Motor neuron (in vitro differentiated cells): ENCODE data around the gene MLLT6. TPM values are rescaled to one million over a fixed set of nuclear protein-coding genes. Genes with fewer than 3 reads are reported as not detected.
A peak's percentile ranks its signal among the peaks of the same experiment; 100 is the strongest.

ENCODE experiments used
- ATAC-seq, 8 experiments: fragments of 200-7000 bp; cut with Tn5 transposase; replicated peaks in 6 of 8; 2 replicates each; pipeline ENCODE4 v1.8.0; 2021; ENCODE audit warnings: mild to moderate bottlenecking in 8 of 8, moderate library complexity in 8 of 8
- H3K27ac ChIP-seq, 2 donors: fragments of 250-450 bp; sonication (Bioruptor Pico); 2 replicates each; pipeline ENCODE4 v1.9.0; 2021; ENCODE audit warnings: antibody characterized with exemption in 2 of 2, mild to moderate bottlenecking in 2 of 2, moderate library complexity in 1 of 2
- H3K4me1 ChIP-seq, 2 donors: fragments of 250-450 bp; sonication (Bioruptor Pico); replicated peaks in 1 of 2; 2 replicates each; pipeline ENCODE4 v1.6.1; 2021; ENCODE audit warnings: antibody characterized with exemption in 2 of 2, mild to moderate bottlenecking in 2 of 2, moderate library complexity in 1 of 2
- H3K4me3 ChIP-seq, 5 donors: fragments of 250-450 bp; sonication (Bioruptor Pico); 2 replicates each; pipeline ENCODE4 v1.9.0; 2021; ENCODE audit warnings: antibody characterized with exemption in 5 of 5, mild to moderate bottlenecking in 5 of 5, moderate library complexity in 4 of 5
- WGBS, 10 experiments: fragments of 450-650 bp; shearing (Covaris generic); methylation state at CpG; one replicate each; pipeline ENCODE4 v1.0.0; 2022; 5-methylcytosine and 5-hydroxymethylcytosine counted together
- in situ Hi-C, 9 experiments: fragments of 400-800 bp; cut with MboI; loops; one replicate each; pipeline ENCODE4 v1.15.0; 2021; ENCODE audit warnings: low sequenced_read_pairs in 9 of 9, low pct_unique_long_range_greater_than_20kb in 2 of 9; ENCODE audit not compliant: unreplicated experiment in 9 of 9
- total RNA-seq, 8 experiments: library from RNA; unstranded; fragments of 300-600 nt; gene quantifications; 2 replicates each; pipeline versions ENCODE4 v1.2.3 to v1.2.4, GENCODE V29; 2022

The MLLT6 gene
- total RNA-seq, 8 experiments from 2014 or later = 14.8 to 126 (median 22.9) TPM

DNA sequence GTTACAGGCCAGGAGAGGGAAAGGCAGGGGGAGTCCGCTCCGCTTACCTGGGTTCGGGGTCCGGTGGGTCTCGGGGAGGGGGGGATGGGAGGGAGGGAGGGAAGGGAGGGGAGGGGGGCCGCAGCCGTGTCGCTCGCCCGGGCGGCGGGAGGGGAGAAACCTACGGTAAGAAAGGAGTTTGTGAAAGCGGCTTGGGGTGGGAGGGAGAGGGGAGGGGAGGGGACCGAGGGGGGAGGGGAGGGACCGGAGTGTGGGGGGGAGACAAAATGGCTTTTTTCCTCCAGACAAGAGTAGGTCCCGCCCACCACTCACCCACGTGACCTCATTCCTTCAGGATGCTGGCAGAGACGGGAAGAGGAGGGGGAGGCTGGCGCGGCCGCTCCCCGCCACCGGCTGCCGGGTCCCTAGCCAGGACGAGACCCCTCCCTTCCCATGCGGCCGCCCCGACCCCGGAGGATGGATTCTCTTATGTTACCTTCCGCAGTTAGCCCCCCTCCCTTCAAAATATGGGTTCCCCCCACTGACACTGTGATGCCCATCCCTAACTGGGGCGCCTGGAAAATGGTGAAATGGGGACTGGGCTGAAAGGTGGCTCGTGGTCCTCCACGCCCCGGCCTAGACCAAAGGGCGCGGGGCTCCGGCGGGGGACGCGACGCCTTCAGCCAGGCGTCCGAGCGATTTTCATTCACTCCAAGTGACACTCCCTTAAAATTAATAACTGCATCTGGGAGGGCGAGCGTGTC, 43.2 kb downstream of the MLLT6 start, which contains the start of gene PCGF2:
PCGF2 (minus strand) TSS at position 188 of the 743 bp plus-strand sequence. CDS start 7,934 bp downstream, outside the sequence.
- Histone ChIP-seq H3K4me3 (peak within 1 kb of the TSS; percentile 75 to 98 (median 85)), H3K27ac (peak within 1 kb of the TSS; percentile 93 to 95), H3K4me1 (peaks cover 17 to 21% of the 10 kb centered on the region in 2 donors)
- ATAC-seq = peak in 7 of 8 experiments; percentile 0 to 31 (median 12)
- no CpG with 5 or more reads among the region's 47 CpGs for WGBS, 10 experiments
- in situ Hi-C loops = no loop called here

DNA sequence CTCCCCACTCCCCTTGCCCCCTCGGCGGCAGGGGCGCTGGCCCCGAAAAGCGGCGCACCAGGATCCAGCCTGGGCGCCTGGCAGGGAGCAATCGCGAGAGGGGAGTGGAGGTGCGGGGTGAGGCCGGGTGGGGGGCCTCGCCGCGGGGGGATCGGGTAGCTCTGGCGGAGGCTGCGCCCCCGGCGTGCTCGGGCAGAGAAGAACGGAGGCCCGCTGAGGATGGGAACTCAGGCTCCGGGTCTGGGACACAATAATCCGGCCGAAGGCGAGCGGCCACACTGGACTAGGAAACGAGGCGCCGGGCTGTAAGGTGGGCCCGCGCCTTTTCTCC, 43.8 kb downstream of the MLLT6 start:
- peak overlapping the region; percentile 87 to 93 for H3K27ac ChIP-seq
- peak overlapping the region; percentile 75 to 98 (median 85) for H3K4me3 ChIP-seq
- WGBS, 10 experiments = no CpG with 5 or more reads among the region's 32 CpGs
- in situ Hi-C loops = no loop called here
- ATAC-seq = no peak
- H3K4me1 ChIP-seq = peaks cover 19 to 20% of the 10 kb centered on the region in 2 donors

DNA sequence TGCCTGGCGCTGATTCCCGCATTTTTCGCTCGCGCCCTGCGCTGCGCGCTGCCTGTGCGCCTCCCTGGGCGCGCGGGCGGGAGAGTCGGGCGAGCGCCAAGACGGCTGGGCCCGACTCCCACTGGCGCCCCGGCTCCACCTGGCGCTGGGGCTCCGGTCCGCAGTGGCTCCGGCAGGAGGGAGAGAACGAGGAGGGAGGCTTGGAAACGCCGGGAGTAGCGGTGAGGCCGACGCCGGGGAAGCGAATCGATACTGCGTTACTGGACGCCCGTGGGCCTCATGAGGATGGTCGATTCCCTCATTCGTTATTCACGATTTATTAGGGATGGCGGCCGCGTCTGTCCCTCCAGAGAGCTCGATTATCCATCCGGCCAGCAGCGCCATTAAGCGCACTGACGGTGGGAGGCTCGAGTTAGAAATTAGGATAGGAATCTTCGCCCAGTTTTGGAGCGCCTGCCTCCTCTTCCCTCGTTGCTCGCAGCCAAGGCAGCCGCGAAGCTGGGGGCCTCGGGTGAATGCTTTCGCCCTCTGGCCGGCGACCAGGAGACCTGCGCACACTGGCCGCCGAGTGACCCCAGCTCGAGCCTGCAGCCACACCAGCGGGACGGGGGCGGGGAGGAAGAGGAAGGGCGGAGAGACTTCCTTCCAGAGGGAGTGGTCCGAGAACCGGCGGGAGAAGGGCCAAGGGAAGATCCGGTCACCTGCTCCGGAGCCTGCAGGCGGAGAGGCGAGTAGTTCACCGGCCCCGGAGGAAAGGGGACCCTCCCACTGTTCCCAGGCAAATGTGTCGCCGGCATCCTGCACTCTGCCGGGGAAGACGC, 44.4 kb downstream of the MLLT6 start:
- ATAC-seq = peak; percentile 1 to 12 (median 3)
- Histone ChIP-seq H3K27ac (peak overlapping the region; percentile 87 to 93), H3K4me3 (peak overlapping the region; percentile 75 to 98 (median 85)), H3K4me1 (peaks cover 16 to 17% of the 10 kb centered on the region in 2 donors)
- in situ Hi-C loops = no loop called here
- WGBS, 10 experiments = 0 to 2% (median 0%) methylated on average over 1 to 38 of the region's 79 CpGs; no CpG with 5 or more reads in 4 of the 10 experiments

DNA sequence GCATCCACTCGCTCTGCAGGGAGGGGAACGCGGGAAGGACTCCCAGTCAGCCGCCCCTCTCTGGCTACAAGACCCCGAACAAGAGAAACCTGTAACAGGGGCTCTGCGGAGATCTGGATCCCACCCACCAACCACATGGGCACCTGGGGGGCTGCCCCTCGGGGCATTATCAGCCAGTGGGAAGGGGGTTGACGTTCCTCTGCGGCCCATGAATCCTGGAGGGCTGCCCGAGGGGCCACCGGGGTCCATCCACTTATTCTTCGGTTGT, 44.9 kb downstream of the MLLT6 start:
- WGBS, 10 experiments = 0 to 5% methylated on average over 1 to 4 of the region's 12 CpGs; no CpG with 5 or more reads in 8 of the 10 experiments
- in situ Hi-C loops = no loop called here
- no peak for ATAC-seq
- peak overlapping the region; percentile 75 to 98 (median 85) for H3K4me3 ChIP-seq
- peaks cover 16 to 17% of the 10 kb centered on the region in 2 donors for H3K4me1 ChIP-seq
- H3K27ac ChIP-seq = peak overlapping the region; percentile 87 to 93

DNA sequence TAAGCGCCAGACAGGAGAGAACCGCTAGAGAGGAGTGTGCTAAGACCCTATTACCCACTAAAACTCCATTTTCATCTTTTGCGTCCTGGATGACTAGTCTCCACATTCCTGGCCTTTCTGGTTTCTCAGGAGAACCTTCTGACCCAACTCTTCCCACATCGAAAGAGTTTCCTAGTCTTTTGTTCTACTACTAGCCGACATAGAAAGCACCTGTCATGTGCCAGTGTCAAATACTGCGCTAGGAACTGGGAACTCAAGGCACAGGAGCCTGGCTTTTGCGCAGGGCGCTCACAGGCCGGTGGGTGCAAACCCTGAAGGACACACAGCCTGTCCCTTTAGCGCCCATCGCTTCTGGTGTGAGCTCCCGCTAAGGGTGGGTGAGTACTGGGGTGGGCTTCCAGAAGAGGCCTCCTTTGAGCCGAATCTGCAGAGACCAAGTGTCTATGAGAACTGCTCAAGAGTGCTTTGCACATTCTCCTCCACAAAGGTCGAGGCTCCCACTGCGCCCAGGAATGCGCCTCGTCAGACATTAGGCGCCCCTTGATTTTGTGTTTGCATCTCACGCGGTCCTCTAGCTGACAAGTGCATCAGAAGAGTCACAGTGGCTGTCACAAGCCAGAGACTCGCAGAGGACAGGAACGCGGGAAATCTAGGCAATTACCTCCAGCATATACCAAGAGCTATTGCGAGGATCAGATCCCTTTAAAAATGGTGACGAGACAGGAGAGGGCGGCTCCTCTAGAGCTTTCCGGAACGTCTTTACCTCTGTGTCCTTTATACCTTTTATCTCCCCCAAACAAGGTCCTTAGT, 45.4 kb downstream of the MLLT6 start:
- peaks cover 12 to 14% of the 10 kb centered on the region in 2 donors for H3K4me1 ChIP-seq
- no peak for ATAC-seq
- peak overlapping the region; percentile 75 to 98 (median 85) for H3K4me3 ChIP-seq
- H3K27ac ChIP-seq = peak overlapping the region; percentile 87 to 93
- WGBS, 10 experiments = 0 to 54% (median 8%) methylated on average over 2 to 12 of the region's 28 CpGs; no CpG with 5 or more reads in 1 of the 10 experiments
- in situ Hi-C loops = no loop called here

DNA sequence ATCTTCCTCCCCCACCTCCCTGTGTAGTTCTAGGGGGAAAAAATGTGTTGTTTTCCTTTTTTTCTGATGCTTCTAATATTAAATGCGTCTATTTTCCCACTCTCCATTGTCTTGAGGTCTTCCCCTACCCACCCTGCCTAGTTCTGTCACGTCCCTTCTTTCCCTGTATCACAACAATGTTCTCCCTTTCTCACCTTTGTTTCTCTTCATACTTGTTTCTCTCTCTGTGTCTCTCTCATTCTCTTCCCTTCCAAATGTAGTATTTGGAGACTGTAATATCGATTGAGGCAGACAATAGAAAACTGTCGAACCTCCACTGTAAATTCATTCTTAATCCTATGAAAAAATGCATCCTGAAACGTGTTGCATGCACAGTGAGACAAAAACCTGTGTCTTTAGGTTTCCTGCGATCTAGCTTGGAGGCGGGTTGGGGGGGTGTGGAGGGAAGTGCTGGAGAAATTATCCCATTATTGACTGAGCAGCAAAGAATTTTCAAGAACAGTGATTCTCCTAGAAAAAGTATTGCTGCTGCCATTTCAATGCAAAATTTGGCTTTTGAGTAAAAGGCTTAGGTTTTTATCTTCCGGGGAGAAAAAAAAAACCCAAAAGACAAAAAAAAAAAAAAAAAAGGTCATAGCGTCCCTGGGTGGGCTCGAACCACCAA, 46.2 kb downstream of the MLLT6 start:
- ATAC-seq = no peak
- in situ Hi-C loops = no loop called here
- peak overlapping the region; percentile 87 to 93 for H3K27ac ChIP-seq
- H3K4me3 ChIP-seq = peak overlapping the region; percentile 75 to 98 (median 85)
- WGBS, 10 experiments = 0 to 10% (median 2%) methylated on average over 4 to 10 of the region's 10 CpGs
- H3K4me1 ChIP-seq = peaks cover 5 to 7% of the 10 kb centered on the region in 2 donors

DNA sequence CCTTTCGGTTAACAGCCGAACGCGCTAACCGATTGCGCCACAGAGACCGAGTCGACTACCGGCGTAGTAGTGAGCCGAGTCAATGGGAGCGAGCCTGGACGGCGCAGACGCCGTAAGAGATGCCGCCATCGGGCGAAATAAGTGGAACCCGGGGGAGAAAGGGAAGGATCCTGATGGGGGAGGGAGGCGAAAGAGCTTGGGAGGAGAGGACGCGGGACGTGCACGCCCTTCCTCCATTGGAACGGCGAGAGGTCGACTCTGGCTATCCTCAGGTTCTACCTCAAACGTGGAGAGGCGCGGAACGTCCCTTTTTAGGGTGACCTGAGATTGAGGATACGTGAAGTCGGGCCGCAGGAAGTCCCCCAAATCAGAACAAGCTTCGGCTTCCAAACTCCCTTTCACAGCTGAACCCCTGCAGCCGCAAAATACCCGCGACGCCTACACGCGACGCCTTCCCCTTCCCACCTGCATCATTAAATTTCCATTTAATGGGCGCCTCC, 46.8 kb downstream of the MLLT6 start:
- Histone ChIP-seq H3K4me1 (peaks cover 5% of the 10 kb centered on the region in 2 donors), H3K4me3 (peak overlapping the region; percentile 75 to 98 (median 85)), H3K27ac (peak overlapping the region; percentile 57 to 81)
- in situ Hi-C loops = no loop called here
- 0 to 2% (median 1%) methylated on average over 2 to 33 of the region's 44 CpGs; no CpG with 5 or more reads in 1 of the 10 experiments for WGBS, 10 experiments
- peak; percentile 4 to 38 (median 14) for ATAC-seq

DNA sequence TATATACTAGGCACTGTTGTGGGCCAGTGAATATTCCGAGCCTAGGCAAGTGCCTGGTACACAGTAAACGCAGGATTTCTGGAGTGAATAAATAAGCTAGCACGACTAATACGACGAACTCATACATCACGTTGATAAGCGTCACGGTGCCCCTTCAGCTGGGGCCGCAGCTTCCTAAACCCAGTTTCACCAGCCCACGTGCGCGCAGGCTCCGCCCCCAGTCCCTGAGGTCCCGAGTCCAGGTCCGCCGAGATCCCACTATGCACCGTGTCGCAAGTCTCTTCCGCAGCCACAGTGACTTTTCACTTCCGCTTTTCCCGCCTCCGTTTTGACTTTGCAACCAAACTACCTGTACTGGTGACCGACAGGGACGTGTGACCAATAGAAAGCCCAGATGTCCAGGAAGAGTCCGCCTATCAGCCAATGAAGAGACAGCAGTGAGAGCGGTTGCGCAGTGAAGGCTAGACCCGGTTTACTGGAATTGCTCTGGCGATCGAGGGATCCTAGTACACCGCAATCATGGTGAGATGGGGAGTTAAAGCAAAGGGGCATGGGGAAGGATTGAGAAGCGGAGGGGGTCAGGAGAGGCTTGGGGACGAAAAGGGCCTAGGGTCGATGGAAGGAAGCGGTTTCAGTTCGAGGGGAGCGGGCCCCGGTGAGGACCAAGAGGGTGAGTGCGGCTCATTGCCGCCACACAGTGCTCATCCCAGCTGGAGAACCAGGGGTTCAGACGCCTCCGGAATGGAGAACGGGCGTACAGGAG, 47.4 kb downstream of the MLLT6 start, which contains the start of gene PSMB3:
PSMB3 (plus strand) TSS at position 434 of the 763 bp plus-strand sequence; CDS start at position 520, 86 bp downstream.
- ATAC-seq = peak; percentile 64 to 81 (median 78)

DNA sequence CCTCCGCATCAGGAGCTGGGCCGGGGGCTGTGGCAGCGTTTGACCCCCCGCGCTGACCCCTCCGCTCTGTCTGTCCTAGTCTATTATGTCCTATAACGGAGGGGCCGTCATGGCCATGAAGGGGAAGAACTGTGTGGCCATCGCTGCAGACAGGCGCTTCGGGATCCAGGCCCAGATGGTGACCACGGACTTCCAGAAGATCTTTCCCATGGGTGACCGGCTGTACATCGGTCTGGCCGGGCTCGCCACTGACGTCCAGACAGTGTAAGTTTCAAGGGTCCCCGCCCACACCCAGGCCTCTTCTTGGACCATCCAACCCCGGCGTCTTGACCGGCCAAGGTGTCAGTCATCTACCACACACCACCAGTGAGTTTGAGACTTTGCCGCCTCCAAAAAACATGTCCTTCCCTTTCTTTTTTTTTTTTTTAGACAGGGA, 48.0 kb downstream of the MLLT6 start:
- Histone ChIP-seq H3K4me3 (peak overlapping the region; percentile 75 to 98 (median 85)), H3K27ac (peak overlapping the region; percentile 63 to 90), H3K4me1 (peaks cover 5% of the 10 kb centered on the region in 2 donors)
- ATAC-seq = no peak
- 0 to 36% (median 4%) methylated on average over 1 to 4 of the region's 22 CpGs; no CpG with 5 or more reads in 5 of the 10 experiments for whole genome bisulfite sequencing, 10 experiments
- in situ Hi-C loops = no loop called here

More for the DNA sequence above, 47.4 kb downstream of the MLLT6 start, which contains the start of gene PSMB3:
- Histone ChIP-seq H3K4me3 (peak within 1 kb of the TSS; percentile 75 to 98 (median 85)), H3K27ac (peak within 1 kb of the TSS; percentile 90 to 93), H3K4me1 (peaks cover 5% of the 10 kb centered on the region in 2 donors)
- 0 to 20% (median 0%) methylated on average over 1 to 14 of the region's 44 CpGs; no CpG with 5 or more reads in 4 of the 10 experiments for WGBS, 10 experiments
- in situ Hi-C loops = no loop called here

DNA sequence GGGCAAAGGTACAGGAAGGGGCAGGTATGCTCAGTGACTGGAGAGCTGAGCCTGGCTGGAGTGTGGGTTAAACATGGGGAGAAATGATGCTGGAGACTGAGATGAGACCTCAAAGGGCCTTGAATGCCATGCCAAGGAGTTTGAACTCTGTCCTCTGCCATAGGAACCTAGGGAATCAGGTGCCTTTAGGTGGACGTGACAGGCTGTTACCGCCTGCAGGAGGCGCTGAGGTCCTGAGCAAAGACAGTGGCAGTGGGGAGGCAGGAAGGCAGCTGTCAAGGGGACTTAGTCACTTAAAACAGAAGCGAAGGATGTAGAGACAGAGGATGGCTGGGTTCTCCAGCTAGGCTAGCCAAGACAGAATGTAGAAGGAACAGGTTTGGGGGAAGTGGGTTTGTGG, 56.5 kb downstream of the MLLT6 start:
- no peak overlapping the region for H3K27ac ChIP-seq
- peak in 3 of 8 experiments; percentile 18 to 46 (median 20) for ATAC-seq
- in situ Hi-C loops = no loop called here
- WGBS, 10 experiments = 67 to 93% (median 90%) methylated on average over 1 to 3 of the region's 4 CpGs; no CpG with 5 or more reads in 5 of the 10 experiments
- H3K4me3 ChIP-seq = no peak overlapping the region
- H3K4me1 ChIP-seq = no peaks in the 10 kb centered on the region

DNA sequence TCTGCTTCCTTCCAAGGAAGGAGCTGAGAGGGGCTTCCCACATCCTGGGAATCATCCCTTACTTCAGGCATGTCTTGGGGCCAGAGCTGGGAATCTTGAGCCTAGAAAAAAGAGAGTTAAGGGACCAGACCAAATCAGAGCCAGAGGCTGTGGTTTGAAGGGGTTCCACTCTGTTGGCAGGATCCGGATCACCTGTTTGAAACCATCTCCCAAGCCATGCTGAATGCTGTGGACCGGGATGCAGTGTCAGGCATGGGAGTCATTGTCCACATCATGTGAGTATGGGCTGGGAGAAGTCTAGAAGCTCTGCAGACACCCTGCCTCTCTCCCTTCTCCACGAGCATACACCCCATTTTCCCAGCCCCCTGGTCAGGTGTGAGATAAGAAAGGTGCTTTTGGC, 57.2 kb downstream of the MLLT6 start:
- Histone ChIP-seq H3K27ac (no peak overlapping the region), H3K4me3 (no peak overlapping the region), H3K4me1 (no peaks in the 10 kb centered on the region)
- in situ Hi-C loops = no loop called here
- 88 to 100% (median 94%) methylated on average over 1 to 3 of the region's 3 CpGs; no CpG with 5 or more reads in 5 of the 10 experiments for WGBS, 10 experiments
- no peak for ATAC-seq
